ENCODE measurements around the gene ARV1. TPM values are rescaled to one million over a fixed set of nuclear protein-coding genes. Genes with fewer than 3 reads are reported as not detected.

ARV1 gene
- 14.0 to 20.4 TPM (median 15.5 TPM) in 3 replicates for total RNA-seq
- long read RNA-seq, transcript ARV1-201 (6 exons, 1,335 nt), result major isoform, 11 of 16 reads
- long read RNA-seq, partial matches to known transcripts, result 0 of 16 reads
- long read RNA-seq, other reads (novel, unspliced or antisense), result 4 of 16 reads

GRCh38 chr1:230978491-230979388 is at the start of gene ARV1, which contains the start of gene TTC13:
TSS of gene ARV1 (plus strand) at chr1:230979094. CDS start at chr1:230979106, 12 bp downstream.
TSS of gene TTC13 (minus strand) at chr1:230978861. CDS start at chr1:230978830, 31 bp downstream.
- TF ChIP-seq CTCF (IDR thresholded peaks at IDR 0.05), result peak; percentile 73
- Mint-ChIP-seq H3K36me3 (ENCODE audit: low read depth) (peaks cover 2% of the 10 kb centered on the region), H3K4me1 (ENCODE audit: low read depth) (peaks cover 26% of the 10 kb centered on the region)

GRCh38 chr1:230930986-230931385 is 47.9 kb upstream of the ARV1 start:
- peaks cover 9% of the 10 kb centered on the region for H3K9me3 Mint-ChIP-seq (ENCODE audit: low read depth)
- H3K4me1 Mint-ChIP-seq (ENCODE audit: low read depth), result peaks cover 6% of the 10 kb centered on the region
- H3K27ac Mint-ChIP-seq (ENCODE audit: unreplicated experiment), result no peak overlapping the region
- TF ChIP-seq CTCF (IDR thresholded peaks at IDR 0.05), result no peak
- no peak for DNase-seq (ENCODE audit: low spot score)
- no peak overlapping the region for H3K4me3 Mint-ChIP-seq (ENCODE audit: unreplicated experiment)
- H3K27me3 Mint-ChIP-seq (ENCODE audit: low read depth), result no peaks in the 10 kb centered on the region
- peaks cover 30% of the 10 kb centered on the region for H3K36me3 Mint-ChIP-seq (ENCODE audit: low read depth)

More at GRCh38 chr1:230978491-230979388, at the start of gene ARV1, which contains the start of gene TTC13:
- no peaks in the 10 kb centered on the region for H3K27me3 Mint-ChIP-seq (ENCODE audit: low read depth)
- peak; percentile 99 for DNase-seq (ENCODE audit: low spot score)
- peak within 1 kb of the TSS; percentile 92 for H3K27ac Mint-ChIP-seq (ENCODE audit: unreplicated experiment)
- no peaks in the 10 kb centered on the region for H3K9me3 Mint-ChIP-seq (ENCODE audit: low read depth)
- peak within 1 kb of the TSS; percentile 100 for H3K4me3 Mint-ChIP-seq (ENCODE audit: unreplicated experiment)

GRCh38 chr1:230935852-230936251 is 43.0 kb upstream of the ARV1 start:
- Mint-ChIP-seq H3K27me3 (ENCODE audit: low read depth) (no peaks in the 10 kb centered on the region), H3K4me3 (ENCODE audit: unreplicated experiment) (no peak overlapping the region), H3K27ac (ENCODE audit: unreplicated experiment) (no peak overlapping the region), H3K36me3 (ENCODE audit: low read depth) (peaks cover 15% of the 10 kb centered on the region), H3K4me1 (ENCODE audit: low read depth) (peaks cover 53% of the 10 kb centered on the region), H3K9me3 (ENCODE audit: low read depth) (no peaks in the 10 kb centered on the region)
- no peak for DNase-seq (ENCODE audit: low spot score)
- no peak for TF ChIP-seq CTCF (IDR thresholded peaks at IDR 0.05)

- Mint-ChIP-seq H3K4me3 (ENCODE audit: unreplicated experiment) (no peak overlapping the region), H3K27ac (ENCODE audit: unreplicated experiment) (peak overlapping the region; percentile 66), H3K9me3 (ENCODE audit: low read depth) (no peaks in the 10 kb centered on the region), H3K4me1 (ENCODE audit: low read depth) (peaks cover 59% of the 10 kb centered on the region), H3K27me3 (ENCODE audit: low read depth) (no peaks in the 10 kb centered on the region), H3K36me3 (ENCODE audit: low read depth) (peaks cover 11% of the 10 kb centered on the region)
- TF ChIP-seq CTCF (IDR thresholded peaks at IDR 0.05), result no peak
- no peak for DNase-seq (ENCODE audit: low spot score)
These were observed 42.4 kb upstream of the ARV1 start for GRCh38 chr1:230936475-230936874.

- Mint-ChIP-seq H3K27me3 (ENCODE audit: low read depth) (no peaks in the 10 kb centered on the region), H3K27ac (ENCODE audit: unreplicated experiment) (peak overlapping the region; percentile 73), H3K4me3 (ENCODE audit: unreplicated experiment) (peak overlapping the region; percentile 21), H3K9me3 (ENCODE audit: low read depth) (no peaks in the 10 kb centered on the region), H3K36me3 (ENCODE audit: low read depth) (peaks cover 8% of the 10 kb centered on the region), H3K4me1 (ENCODE audit: low read depth) (peaks cover 66% of the 10 kb centered on the region)
- no peak for DNase-seq (ENCODE audit: low spot score)
- no peak for TF ChIP-seq CTCF (IDR thresholded peaks at IDR 0.05)
These were observed 41.5 kb upstream of the ARV1 start for GRCh38 chr1:230937371-230937770.
